GM19397 (cell line): ENCODE results near the gene JMJD8.

Experiments
- ATAC-seq: cut with Tn5 transposase; IDR thresholded peaks from one replicate; pipeline ENCODE4 v1.9.1; 2021; ENCODE audit warnings: mild to moderate bottlenecking, moderate library complexity; ENCODE audit not compliant: unreplicated experiment

Gene JMJD8

GRCh38 chr16:677316-678190 is 6.6 kb downstream of the JMJD8 start:
- no peak for ATAC-seq

DNA sequence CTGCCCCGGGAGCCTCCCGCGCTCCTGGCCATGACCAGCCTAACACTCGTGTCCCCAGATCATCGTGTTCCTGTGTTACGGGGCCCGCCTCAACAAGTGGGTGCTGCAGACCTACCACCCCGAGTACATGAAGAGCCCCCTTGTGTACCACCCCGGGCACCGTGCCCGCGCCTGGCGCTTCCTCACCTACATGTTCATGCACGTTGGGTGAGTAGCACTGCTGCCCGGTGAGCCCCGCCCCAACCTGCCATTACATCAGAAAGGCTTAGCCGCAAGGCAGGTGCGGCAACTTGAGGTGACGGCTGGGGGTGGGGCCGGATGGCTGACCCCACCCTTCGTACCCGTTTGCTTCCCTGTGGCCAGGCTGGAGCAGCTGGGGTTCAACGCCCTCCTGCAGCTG is 7.2 kb downstream of the JMJD8 start:
- no peak for ATAC-seq

- ATAC-seq = no peak
Observed at GRCh38 chr16:676565-676902, 7.6 kb downstream of the JMJD8 start.

GRCh38 chr16:675884-676564 is 8.1 kb downstream of the JMJD8 start:
- no peak for ATAC-seq

DNA sequence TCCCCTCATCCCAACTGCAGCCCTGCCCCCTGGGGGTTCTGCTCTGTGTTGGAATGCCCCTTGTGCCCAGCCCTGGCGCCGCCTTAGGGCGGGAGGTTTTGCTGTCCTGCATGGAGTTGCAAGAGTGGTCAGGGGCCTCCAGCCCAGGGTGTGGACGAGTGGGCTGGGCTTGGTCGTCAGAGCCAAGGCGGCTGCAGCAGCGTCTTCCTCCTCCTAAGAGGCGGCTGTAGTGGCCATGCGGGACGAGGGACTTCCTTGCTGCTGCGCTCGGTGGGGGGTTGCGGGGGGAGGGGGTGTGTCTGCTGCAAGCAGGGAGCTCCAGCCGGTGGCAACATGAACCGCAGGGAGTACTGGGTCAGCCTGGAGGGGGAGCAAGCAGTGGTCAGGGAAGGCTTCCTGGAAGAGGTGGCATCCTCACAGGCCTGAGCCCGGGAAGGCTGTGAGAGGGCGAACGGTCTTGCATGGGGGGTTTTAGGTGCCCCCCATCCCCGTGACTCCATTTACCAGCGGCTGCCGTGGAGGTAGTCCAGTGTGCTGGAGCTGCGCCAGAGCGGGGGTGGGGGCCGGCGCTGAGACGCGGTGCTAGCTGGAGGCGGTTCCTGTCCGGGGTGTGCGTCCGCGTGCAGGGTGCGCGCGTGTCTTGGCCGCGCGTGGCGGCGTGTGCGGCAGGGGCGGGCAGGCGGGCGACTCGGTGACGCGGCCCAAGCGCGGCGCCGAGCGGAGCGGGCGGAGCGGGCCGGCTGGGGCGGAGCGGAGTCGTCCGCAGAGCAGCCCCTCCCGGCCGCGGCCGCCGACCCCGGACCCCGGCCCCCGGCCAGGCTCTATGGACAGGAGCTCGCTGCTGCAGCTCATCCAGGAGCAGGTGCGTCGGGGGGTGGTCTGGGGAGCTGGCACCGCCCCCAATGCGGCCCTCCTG is 8.9 kb downstream of the JMJD8 start, which contains the start of gene RHBDL1:
RHBDL1 (plus strand) TSS at position 704 of the 916 bp plus-strand sequence; CDS start at position 824, 120 bp downstream.
- ATAC-seq = no peak

DNA sequence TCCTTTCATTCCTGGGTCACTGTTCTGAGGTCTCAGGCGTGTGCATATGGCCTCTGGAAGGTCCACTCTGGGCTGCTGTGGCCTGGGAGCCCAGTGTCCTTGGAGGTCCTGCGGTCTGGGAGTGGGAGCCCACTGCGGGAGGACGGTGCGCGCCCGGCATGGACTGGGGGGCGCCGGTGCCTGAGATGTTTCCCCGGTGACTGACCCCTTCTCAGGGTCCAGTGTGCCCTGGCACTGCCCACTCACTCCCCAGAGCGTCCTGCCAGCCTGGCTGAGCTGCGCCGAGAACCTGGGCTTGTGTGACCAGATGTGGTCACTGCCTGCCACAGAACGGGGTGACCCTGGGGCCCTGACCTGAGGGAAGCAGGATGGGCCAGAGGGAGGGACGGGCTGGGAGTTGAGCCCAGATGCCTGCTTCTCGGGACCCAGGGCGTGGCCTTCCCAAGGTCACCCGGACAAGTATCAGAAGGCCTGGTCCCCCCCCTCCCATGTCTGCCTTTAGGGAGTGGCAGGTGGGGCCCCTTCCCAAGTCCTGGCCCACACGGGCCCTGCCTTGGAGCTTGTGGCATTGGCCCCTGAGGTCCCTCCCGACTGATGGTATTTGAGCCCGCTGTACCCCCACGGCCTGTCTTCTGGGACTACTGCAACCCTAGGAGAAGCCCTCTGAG is 9.8 kb downstream of the JMJD8 start:
- ATAC-seq = no peak

DNA sequence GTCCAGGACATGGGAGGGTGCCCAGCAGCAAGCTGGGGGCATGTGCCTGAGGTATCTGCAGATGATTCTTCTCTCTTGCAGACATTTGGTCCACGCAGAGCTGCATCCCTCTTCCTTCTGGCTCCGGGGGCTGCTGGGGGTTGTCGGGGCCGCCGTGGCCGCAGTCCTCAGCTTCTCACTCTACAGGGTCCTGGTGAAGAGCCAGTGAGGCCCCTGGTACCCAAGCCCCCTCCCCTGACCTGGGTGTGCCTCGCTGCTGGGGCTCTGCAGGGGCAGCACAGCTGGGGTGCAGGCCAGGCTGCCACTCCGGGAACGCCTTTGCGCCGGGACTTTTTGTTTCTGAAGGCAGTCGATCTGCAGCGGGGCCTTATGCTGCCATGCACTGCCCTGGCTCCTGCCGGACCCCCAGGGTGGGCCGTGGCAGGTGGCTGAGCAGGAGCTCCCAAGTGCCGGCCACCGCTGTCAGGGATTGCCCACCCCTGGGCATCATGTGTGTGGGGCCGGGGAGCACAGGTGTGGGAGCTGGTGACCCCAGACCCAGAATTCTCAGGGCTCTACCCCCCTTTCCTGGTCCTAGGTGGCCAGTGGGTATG is 10.6 kb downstream of the JMJD8 start:
- no peak for ATAC-seq

GRCh38 chr16:672851-673250 is 11.3 kb downstream of the JMJD8 start:
- no peak for ATAC-seq

DNA sequence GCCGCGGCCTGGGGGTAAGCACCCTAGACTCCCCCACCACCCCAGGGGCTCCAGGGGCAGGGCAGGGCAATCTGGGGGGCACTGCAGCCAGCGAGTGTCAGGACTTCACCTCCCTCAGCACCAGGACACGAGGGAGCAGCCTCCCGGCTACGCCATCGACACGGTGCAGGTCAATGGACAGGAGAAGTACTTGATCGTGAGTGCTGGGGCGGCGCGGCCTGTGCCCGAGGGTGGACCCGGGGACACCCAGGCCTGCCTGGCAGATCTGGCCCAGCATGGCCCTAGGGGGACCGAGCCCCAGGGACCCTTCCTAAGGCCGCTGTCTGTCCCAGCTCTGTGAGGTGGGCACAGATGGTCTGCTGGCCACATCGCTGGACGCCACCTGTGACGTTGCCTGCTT is 11.8 kb downstream of the JMJD8 start:
- no peak for ATAC-seq

- ATAC-seq = no peak
Observed at GRCh38 chr16:671353-672131, 12.6 kb downstream of the JMJD8 start.

- ATAC-seq = no peak
Observed at GRCh38 chr16:670485-671352, 13.4 kb downstream of the JMJD8 start.

GRCh38 chr16:669666-670065 is 14.5 kb downstream of the JMJD8 start:
- no peak for ATAC-seq

GRCh38 chr16:668519-669171 is 15.5 kb downstream of the JMJD8 start:
- no peak for ATAC-seq

- peak; percentile 75 for ATAC-seq
Observed at GRCh38 chr16:667780-668518, 16.2 kb downstream of the JMJD8 start, which contains the start of gene RHOT2. Gene RHOT2, plus strand, starts transcription at chr16:668132. Its CDS starts 68 bp downstream, at chr16:668200.

GRCh38 chr16:667113-667779 is 16.9 kb downstream of the JMJD8 start:
- no peak for ATAC-seq

DNA sequence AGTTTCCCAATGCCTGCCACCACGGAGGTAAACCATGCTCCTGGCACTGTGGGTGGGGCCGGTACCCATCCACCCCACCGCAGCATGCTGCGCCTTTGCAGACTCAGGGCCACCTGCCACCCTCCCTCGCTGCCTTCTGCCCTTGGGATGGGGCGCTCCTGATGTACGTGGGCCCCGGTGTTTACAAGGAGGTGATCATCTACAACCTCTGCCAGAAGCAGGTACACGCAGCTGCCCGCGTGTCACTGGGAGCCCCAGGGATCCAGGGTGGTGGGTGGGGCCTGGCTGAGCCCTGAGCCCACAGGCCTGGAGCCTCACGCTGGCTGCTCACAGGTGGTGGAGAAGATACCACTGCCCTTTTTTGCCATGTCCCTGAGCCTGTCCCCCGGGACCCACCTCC is 17.6 kb downstream of the JMJD8 start:
- no peak for ATAC-seq

- ATAC-seq = no peak
Observed at GRCh38 chr16:662597-662996, 21.5 kb downstream of the JMJD8 start.
